OCI-LY7 (cell line): ENCODE measurements around the gene HP1BP3. TPM values are rescaled to one million over a fixed set of nuclear protein-coding genes. Genes with fewer than 3 reads are reported as not detected.

Experiments
- BruUV-seq: library from RNA; stranded (reverse); fragments of 400-500 nt; replicated peaks from 2 replicates; lab custom pipeline; 2021; lab: Mats Ljungman, UMichigan
- CTCF ChIA-PET: fragments of 300-600 bp; sonication (Branson Sonifier 250); formaldehyde crosslinking; loops from one replicate; lab custom pipeline; 2022; ENCODE audit warnings: antibody characterized with exemption; ENCODE audit not compliant: unreplicated experiment; lab: Charles Lee
- POLR2A ChIA-PET: fragments of 300-600 bp; sonication (Branson Sonifier 250); formaldehyde crosslinking; loops from one replicate; lab custom pipeline; 2022; ENCODE audit warnings: antibody characterized with exemption; lab: Charles Lee
- DNase-seq: peaks from one replicate; pipeline ENCODE4 v3.0.0-alpha.2; 2015; ENCODE audit warnings: low spot score
- H2AFZ ChIP-seq: fragments of 200-600 bp; sonication (generic), shearing (Covaris generic); 2 replicates; pipeline ENCODE4 v1.6.1; 2014; ENCODE audit warnings: mild to moderate bottlenecking, antibody characterized with exemption, low read length, moderate library complexity
- H3K27ac ChIP-seq: fragments of 200-600 bp; sonication (generic); 2 replicates; pipeline ENCODE4 v1.5.1; 2014; ENCODE audit warnings: mixed run types, low read depth, mild to moderate bottlenecking, moderate library complexity, low read length, inconsistent platforms; ENCODE audit not compliant: poor library complexity, severe bottlenecking
- H3K36me3 ChIP-seq: fragments of 200-600 bp; sonication (generic); 2 replicates; pipeline ENCODE4 v1.6.1; 2014; ENCODE audit warnings: mild to moderate bottlenecking, antibody characterized with exemption, low read length, moderate library complexity, mixed read lengths; ENCODE audit not compliant: insufficient read depth
- H3K4me1 ChIP-seq: fragments of 200-600 bp; sonication (generic); 2 replicates; pipeline ENCODE4 v1.5.1; 2014; ENCODE audit warnings: mild to moderate bottlenecking, low read length; ENCODE audit not compliant: insufficient read depth, poor library complexity, severe bottlenecking
- H3K4me2 ChIP-seq: fragments of 200-600 bp; sonication (generic); 2 replicates; pipeline ENCODE4 v1.6.1; 2014; ENCODE audit warnings: mild to moderate bottlenecking, low read length
- H3K4me3 ChIP-seq: fragments of 200-600 bp; sonication (generic); 2 replicates; pipeline ENCODE4 v1.5.1; 2014; ENCODE audit warnings: mild to moderate bottlenecking, low read depth, low read length; ENCODE audit not compliant: poor library complexity, severe bottlenecking
- H3K79me2 ChIP-seq: fragments of 200-600 bp; sonication (generic); 2 replicates; pipeline ENCODE4 v1.6.1; 2016; ENCODE audit warnings: low read depth, mild to moderate bottlenecking, low read length, moderate library complexity, mixed read lengths; ENCODE audit not compliant: insufficient read depth
- H3K9me2 ChIP-seq: fragments of 200-600 bp; sonication (generic); 2 replicates; pipeline ENCODE4 v1.6.1; 2016; ENCODE audit warnings: mild to moderate bottlenecking, low read length, mixed read lengths; ENCODE audit not compliant: insufficient read depth
- H3K9me3 ChIP-seq: fragments of 200-600 bp; sonication (generic); 2 replicates; pipeline ENCODE4 v1.6.1; 2014; ENCODE audit warnings: mild to moderate bottlenecking, mixed run types, low read length, mixed read lengths
- H4K20me1 ChIP-seq: fragments of 200-600 bp; sonication (generic); 2 replicates; pipeline ENCODE4 v1.6.1; 2014; ENCODE audit warnings: mild to moderate bottlenecking, antibody characterized with exemption, low read length, moderate library complexity, mixed read lengths; ENCODE audit not compliant: insufficient read depth
- EZH2phosphoT487 ChIP-seq: fragments of 200-600 bp; sonication (generic); IDR thresholded peaks from 2 replicates; pipeline ENCODE4 v1.6.1; 2018; ENCODE audit warnings: low read depth, borderline replicate concordance, mild to moderate bottlenecking, mixed run types, antibody characterized with exemption, low read length, moderate library complexity, mixed read lengths
- intact Hi-C: fragments of 100-400 bp; cut with micrococcal nuclease; formaldehyde crosslinking; loops from one replicate; pipeline ENCODE4 v1.10.0; 2022; ENCODE audit not compliant: unreplicated experiment
- total RNA-seq, 2 experiments: library from RNA; depleted of rRNA in 1 of 2; stranded (reverse); fragments of >200 nt in 1 of 2; shearing (Covaris generic) in 1 of 2; gene quantifications; 2 replicates each; pipeline ENCODE4 v1.2.3, GENCODE V29; 2014 to 2022
- TF ChIP-seq, protein P1 (sequence below): fragments of 200-600 bp; sonication (generic); conservative IDR thresholded peaks from 2 replicates; pipeline ENCODE4 v1.5.1; 2014; ENCODE audit warnings: mild to moderate bottlenecking, antibody characterized with exemption, low read length, moderate library complexity, mixed read lengths

Gene HP1BP3
- total RNA-seq, 2 experiments from 2014 or later: 288 to 295 TPM

DNA sequence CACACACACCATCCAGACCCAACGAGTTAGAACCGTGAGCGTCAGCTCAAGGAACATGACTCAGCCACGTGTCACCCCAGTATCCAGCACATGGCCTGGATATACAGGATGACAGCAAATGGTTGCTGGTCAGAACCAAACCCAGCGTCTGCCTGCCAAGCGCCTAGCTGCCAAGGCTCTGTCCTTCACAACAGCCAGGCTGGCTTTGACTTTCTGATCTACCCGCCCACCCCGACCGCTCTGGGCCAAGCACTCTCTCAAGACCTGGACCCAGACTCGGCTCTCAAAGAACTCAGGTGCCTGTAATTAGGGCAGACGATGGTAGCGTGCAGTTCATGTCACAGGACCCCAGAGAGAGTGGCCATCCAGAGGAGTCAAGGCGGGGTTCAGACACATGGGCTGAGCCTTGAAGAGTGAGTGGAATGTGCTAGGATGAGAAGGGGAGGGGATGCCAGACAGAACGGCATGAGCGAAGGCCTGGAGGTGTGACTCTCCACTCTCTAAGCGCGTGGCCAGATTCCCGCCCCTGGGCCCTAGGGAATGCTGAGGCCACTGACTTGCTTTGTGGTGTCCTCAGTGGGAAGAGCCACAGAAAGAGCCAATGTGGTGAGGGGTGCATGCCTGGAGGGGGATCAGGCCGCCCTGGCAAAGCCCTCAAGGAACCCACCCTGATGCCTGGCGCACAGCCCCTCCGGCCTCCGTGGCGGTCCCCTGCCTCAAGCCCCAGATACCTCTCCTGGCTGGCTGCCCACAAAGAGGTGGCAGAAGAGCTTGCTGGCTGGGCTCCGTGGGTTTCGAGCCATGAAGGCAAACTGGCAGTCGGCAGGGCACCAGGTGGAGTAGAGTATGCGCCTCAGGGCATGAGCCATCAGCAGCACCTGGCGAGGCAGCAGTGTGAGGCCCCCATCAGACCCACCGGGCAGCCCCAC, 61.7 kb downstream of the HP1BP3 start:
- H2AFZ ChIP-seq: no peak overlapping the region
- H3K4me1 ChIP-seq: no peaks in the 10 kb centered on the region
- DNase-seq: no peak
- H3K9me3 ChIP-seq: no peaks in the 10 kb centered on the region
- intact Hi-C loops: no loop called here
- no TSS peak for BruUV-seq
- H3K27ac ChIP-seq: no peak overlapping the region
- no peaks in the 10 kb centered on the region for H4K20me1 ChIP-seq
- no peaks in the 10 kb centered on the region for H3K9me2 ChIP-seq
- CTCF ChIA-PET: no interaction called here
- H3K79me2 ChIP-seq: no peaks in the 10 kb centered on the region
- no peak overlapping the region for H3K4me3 ChIP-seq
- POLR2A ChIA-PET: no interaction called here
- TF ChIP-seq, protein P1, sequence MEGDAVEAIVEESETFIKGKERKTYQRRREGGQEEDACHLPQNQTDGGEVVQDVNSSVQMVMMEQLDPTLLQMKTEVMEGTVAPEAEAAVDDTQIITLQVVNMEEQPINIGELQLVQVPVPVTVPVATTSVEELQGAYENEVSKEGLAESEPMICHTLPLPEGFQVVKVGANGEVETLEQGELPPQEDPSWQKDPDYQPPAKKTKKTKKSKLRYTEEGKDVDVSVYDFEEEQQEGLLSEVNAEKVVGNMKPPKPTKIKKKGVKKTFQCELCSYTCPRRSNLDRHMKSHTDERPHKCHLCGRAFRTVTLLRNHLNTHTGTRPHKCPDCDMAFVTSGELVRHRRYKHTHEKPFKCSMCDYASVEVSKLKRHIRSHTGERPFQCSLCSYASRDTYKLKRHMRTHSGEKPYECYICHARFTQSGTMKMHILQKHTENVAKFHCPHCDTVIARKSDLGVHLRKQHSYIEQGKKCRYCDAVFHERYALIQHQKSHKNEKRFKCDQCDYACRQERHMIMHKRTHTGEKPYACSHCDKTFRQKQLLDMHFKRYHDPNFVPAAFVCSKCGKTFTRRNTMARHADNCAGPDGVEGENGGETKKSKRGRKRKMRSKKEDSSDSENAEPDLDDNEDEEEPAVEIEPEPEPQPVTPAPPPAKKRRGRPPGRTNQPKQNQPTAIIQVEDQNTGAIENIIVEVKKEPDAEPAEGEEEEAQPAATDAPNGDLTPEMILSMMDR: no peak
- TF ChIP-seq EZH2phosphoT487: no peak
- no peak overlapping the region for H3K4me2 ChIP-seq
- no peaks in the 10 kb centered on the region for H3K36me3 ChIP-seq

- H3K27ac ChIP-seq: no peak overlapping the region
- intact Hi-C loops: no loop called here
- no peak for TF ChIP-seq EZH2phosphoT487
- TF ChIP-seq, protein P1: no peak
- no peaks in the 10 kb centered on the region for H3K9me3 ChIP-seq
- no peaks in the 10 kb centered on the region for H3K79me2 ChIP-seq
- no peak overlapping the region for H3K4me3 ChIP-seq
- H4K20me1 ChIP-seq: no peaks in the 10 kb centered on the region
- H3K9me2 ChIP-seq: no peaks in the 10 kb centered on the region
- no TSS peak for BruUV-seq
- H3K4me2 ChIP-seq: no peak overlapping the region
- CTCF ChIA-PET: no interaction called here
- H3K4me1 ChIP-seq: no peaks in the 10 kb centered on the region
- no peaks in the 10 kb centered on the region for H3K36me3 ChIP-seq
- DNase-seq: no peak
- H2AFZ ChIP-seq: no peak overlapping the region
- POLR2A ChIA-PET: no interaction called here
These were observed 62.5 kb downstream of the HP1BP3 start for GRCh38 chr1:20724364-20725188.
